Retinal pigment epithelial cell (primary cell): ENCODE results near the gene MCMBP.
"Not testable (repeated sequence)": the region's sequence is repeated elsewhere in the genome, so short reads cannot be mapped to it uniquely, and the experiment has no call there.

Source experiments
- DNase-seq: peaks from one replicate; pipeline ENCODE4 v3.0.0-alpha.2; 2010; ENCODE audit warnings: low read depth
- H3K4me3 ChIP-seq: 2 replicates; pipeline ENCODE4 v1.5.1; 2011; ENCODE audit warnings: mild to moderate bottlenecking, low read length, control low read depth, moderate library complexity
- CTCF ChIP-seq: conservative IDR thresholded peaks from 2 replicates; pipeline ENCODE4 v1.5.1; 2011; ENCODE audit warnings: low read depth, low read length, control low read depth, inconsistent platforms

Gene MCMBP

GRCh38 chr10:119871881-119872609 lies 598 bp downstream of the MCMBP start:
- DNase-seq: no peak
- peak overlapping the region; percentile 77 for H3K4me3 ChIP-seq
- TF ChIP-seq CTCF: no peak

- H3K4me3 ChIP-seq, DNase-seq: not testable (repeated sequence)
These were observed 3.2 kb downstream of the MCMBP start for GRCh38 chr10:119869398-119869797.

GRCh38 chr10:119867317-119867716 lies 5.3 kb downstream of the MCMBP start:
- no peak for DNase-seq
- no peak for TF ChIP-seq CTCF
- H3K4me3 ChIP-seq: no peak overlapping the region

GRCh38 chr10:119865699-119866240 lies 6.9 kb downstream of the MCMBP start:
- no peak overlapping the region for H3K4me3 ChIP-seq
- DNase-seq: no peak
- TF ChIP-seq CTCF: no peak

GRCh38 chr10:119863951-119864565 lies 8.6 kb downstream of the MCMBP start:
- no peak overlapping the region for H3K4me3 ChIP-seq
- no peak for DNase-seq
- TF ChIP-seq CTCF: no peak

GRCh38 chr10:119862524-119862923 lies 10.1 kb downstream of the MCMBP start:
- no peak for DNase-seq
- TF ChIP-seq CTCF: no peak
- no peak overlapping the region for H3K4me3 ChIP-seq

GRCh38 chr10:119860866-119861607 lies 11.6 kb downstream of the MCMBP start:
- DNase-seq: no peak
- TF ChIP-seq CTCF: no peak
- no peak overlapping the region for H3K4me3 ChIP-seq
